NOMO-1 treated with dmso at 0.1 percent for 144 hours (cell line): ENCODE measurements around the gene ATXN2.

Experiments used
- DNase-seq: peaks from one replicate; lab custom pipeline; 2025; ENCODE audit not compliant: unreplicated experiment; lab: John Stamatoyannopoulos, UW

Gene ATXN2

GRCh38 chr12:111420494-111420893 is 178.6 kb downstream of the ATXN2 start:
- DNase-seq = no peak

GRCh38 chr12:111419784-111420183 is 179.3 kb downstream of the ATXN2 start:
- DNase-seq = no peak

GRCh38 chr12:111418594-111418880 is 180.6 kb downstream of the ATXN2 start:
- DNase-seq = no peak

- DNase-seq = no peak
Observed at GRCh38 chr12:111417784-111418593, 181.1 kb downstream of the ATXN2 start.

GRCh38 chr12:111417290-111417689 is 181.8 kb downstream of the ATXN2 start:
- no peak for DNase-seq

GRCh38 chr12:111414711-111415252 is 184.3 kb downstream of the ATXN2 start:
- DNase-seq = no peak

GRCh38 chr12:111413442-111414086 is 185.6 kb downstream of the ATXN2 start:
- no peak for DNase-seq

GRCh38 chr12:111412830-111413441 is 186.2 kb downstream of the ATXN2 start:
- DNase-seq = no peak

- no peak for DNase-seq
Observed at GRCh38 chr12:111412007-111412829, 186.9 kb downstream of the ATXN2 start.

GRCh38 chr12:111411185-111411764 is 187.8 kb downstream of the ATXN2 start:
- no peak for DNase-seq

- DNase-seq = no peak
Observed at GRCh38 chr12:111410431-111411184, 188.5 kb downstream of the ATXN2 start.

GRCh38 chr12:111409780-111410430 is 189.2 kb downstream of the ATXN2 start:
- DNase-seq = no peak

GRCh38 chr12:111409403-111409779 is 189.7 kb downstream of the ATXN2 start:
- DNase-seq = no peak

- DNase-seq = no peak
Observed at GRCh38 chr12:111408686-111409402, 190.3 kb downstream of the ATXN2 start.

GRCh38 chr12:111408116-111408440 is 191.0 kb downstream of the ATXN2 start:
- no peak for DNase-seq

- DNase-seq = no peak
Observed at GRCh38 chr12:111407377-111408115, 191.6 kb downstream of the ATXN2 start.

- peak; percentile 79 for DNase-seq
Observed at GRCh38 chr12:111406474-111407376, 192.4 kb downstream of the ATXN2 start.
